Caco-2 (cell line): ENCODE data around the gene PHKB. TPM values are rescaled to one million over a fixed set of nuclear protein-coding genes. Genes with fewer than 3 reads are reported as not detected.
"Not testable (repeated sequence)": the region's sequence is repeated elsewhere in the genome, so short reads cannot be mapped to it uniquely, and the experiment has no call there.

Source experiments
- BruUV-seq: library from RNA; stranded (reverse); fragments of 400-500 nt; replicated peaks from 2 replicates; lab custom pipeline; 2021; lab: Mats Ljungman, UMichigan
- CTCF ChIA-PET: fragments of 300-600 bp; sonication (Branson Sonifier 250); formaldehyde crosslinking; loops from one replicate; lab custom pipeline; 2022; ENCODE audit warnings: antibody characterized with exemption; lab: Charles Lee
- POLR2A ChIA-PET: fragments of 300-600 bp; sonication (Branson Sonifier 250); formaldehyde crosslinking; loops from one replicate; lab custom pipeline; 2022; ENCODE audit warnings: antibody characterized with exemption; lab: Charles Lee
- DNase-seq, 2 experiments: peaks; one replicate each; pipeline versions ENCODE4 v3.0.0 to v3.0.0-alpha.2; 2020 to 2022
- H3K27me3 ChIP-seq: replicated peaks from 2 replicates; pipeline ENCODE4 v1.6.0; 2011; ENCODE audit warnings: low read length; ENCODE audit not compliant: control insufficient read depth, insufficient read depth
- H3K36me3 ChIP-seq: 2 replicates; pipeline ENCODE4 v1.5.1; 2011; ENCODE audit warnings: low read length; ENCODE audit not compliant: control insufficient read depth, insufficient read depth
- H3K4me1 ChIP-seq: fragments of 250-450 bp; sonication (Bioruptor Pico); 2 replicates; pipeline ENCODE4 v1.5.1; 2020; ENCODE audit warnings: mild to moderate bottlenecking
- H3K4me3 ChIP-seq: 2 replicates; pipeline ENCODE4 v1.5.1; 2011; ENCODE audit warnings: low read depth, mild to moderate bottlenecking, control low read depth, low read length
- H3K9me3 ChIP-seq: fragments of 250-450 bp; sonication (Bioruptor Pico); 2 replicates; pipeline ENCODE4 v1.5.1; 2020; ENCODE audit warnings: mild to moderate bottlenecking, moderate library complexity
- H3K27ac Mint-ChIP-seq: one replicate; pipeline ENCODE4 v1.8.0; 2022; ENCODE audit warnings: mixed read lengths; ENCODE audit not compliant: unreplicated experiment
- H3K27me3 Mint-ChIP-seq: one replicate; pipeline ENCODE4 v1.8.0; 2022; ENCODE audit warnings: mixed read lengths; ENCODE audit not compliant: insufficient read depth, unreplicated experiment
- H3K36me3 Mint-ChIP-seq: one replicate; pipeline ENCODE4 v1.8.0; 2022; ENCODE audit warnings: mild to moderate bottlenecking, mixed read lengths; ENCODE audit not compliant: insufficient read depth, unreplicated experiment
- H3K4me1 Mint-ChIP-seq: one replicate; pipeline ENCODE4 v1.8.0; 2022; ENCODE audit warnings: low read depth, mixed read lengths; ENCODE audit not compliant: unreplicated experiment
- H3K4me3 Mint-ChIP-seq: one replicate; pipeline ENCODE4 v1.8.0; 2022; ENCODE audit warnings: mild to moderate bottlenecking, moderate library complexity, mixed read lengths; ENCODE audit not compliant: unreplicated experiment
- H3K9me3 Mint-ChIP-seq: one replicate; pipeline ENCODE4 v1.8.0; 2022; ENCODE audit warnings: mixed read lengths; ENCODE audit not compliant: unreplicated experiment
- intact Hi-C: fragments of 100-400 bp; cut with micrococcal nuclease; formaldehyde crosslinking; loops from one replicate; pipeline ENCODE4 v1.10.0; 2022; ENCODE audit not compliant: unreplicated experiment
- total RNA-seq: library from RNA; stranded (reverse); gene quantifications from 2 replicates; pipeline ENCODE4 v1.2.3, GENCODE V29; 2022
- TF ChIP-seq, protein P1 (sequence below), 2 experiments: fragments of 200-600 bp in 1 of 2; IDR thresholded peaks; 1 replicate in 1 of 2; 2 replicates in 1 of 2; pipeline versions ENCODE4 v1.5.1 to v1.8.0; 2011 to 2022; ENCODE audit warnings: antibody characterized with exemption in 1 of 2, control low read depth in 1 of 2, inconsistent platforms in 1 of 2, low read depth in 1 of 2, low read length in 1 of 2, mild to moderate bottlenecking in 1 of 2, moderate library complexity in 1 of 2; ENCODE audit not compliant: insufficient read depth in 1 of 2, severe bottlenecking in 1 of 2, unreplicated experiment in 1 of 2

Gene PHKB
- total RNA-seq, 1 experiment from 2014 or later = 74.2 TPM

DNA sequence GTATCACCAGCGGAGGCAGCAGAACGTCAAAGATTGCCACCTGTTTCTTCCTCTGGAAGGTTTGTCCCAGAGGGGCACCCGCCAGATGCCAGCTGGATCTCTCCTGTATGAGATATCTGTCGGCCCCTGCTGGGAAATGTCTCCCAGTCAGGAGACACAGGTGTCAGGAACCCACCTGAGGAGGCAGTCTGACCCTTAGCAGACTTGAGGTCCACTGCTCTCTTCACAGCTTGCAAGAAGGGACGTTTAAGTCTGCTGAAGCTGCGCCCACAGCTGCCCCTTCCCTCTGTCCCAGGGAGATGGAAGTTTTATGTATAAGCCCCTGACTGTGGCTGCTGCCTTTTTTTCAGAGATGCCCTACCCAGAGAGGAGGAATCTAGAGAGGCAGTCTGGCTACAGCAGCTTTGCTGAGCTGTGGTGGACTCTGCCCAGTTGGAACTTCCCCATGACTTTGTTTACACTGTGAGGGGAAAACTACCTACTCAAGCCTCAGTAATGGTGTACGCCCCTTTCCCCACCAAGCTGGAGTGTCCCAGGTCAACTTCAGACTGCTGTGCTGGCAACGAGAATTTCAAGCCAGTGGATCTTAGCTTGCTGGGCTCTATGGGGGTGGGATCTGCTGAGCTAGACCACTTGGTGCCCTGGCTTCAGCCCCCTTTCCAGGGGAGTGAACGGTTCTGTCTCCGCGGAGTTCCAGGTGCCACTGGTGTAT is 92.9 kb downstream of the PHKB start:
- ChIA-PET POLR2A (no interaction called here), CTCF (no interaction called here)
- Histone ChIP-seq H3K4me1 (no peaks in the 10 kb centered on the region), H3K4me3 (no peak overlapping the region), H3K27me3 (no peaks in the 10 kb centered on the region), H3K36me3 (no peaks in the 10 kb centered on the region), H3K9me3 (no peaks in the 10 kb centered on the region)
- BruUV-seq = no TSS peak
- intact Hi-C loops = no loop called here
- Mint-ChIP-seq H3K4me1 (no peaks in the 10 kb centered on the region), H3K4me3 (no peak overlapping the region), H3K27me3 (no peaks in the 10 kb centered on the region), H3K27ac (no peak overlapping the region), H3K36me3 (peaks cover 11% of the 10 kb centered on the region), H3K9me3 (peaks cover 27% of the 10 kb centered on the region)
- TF ChIP-seq, protein P1, sequence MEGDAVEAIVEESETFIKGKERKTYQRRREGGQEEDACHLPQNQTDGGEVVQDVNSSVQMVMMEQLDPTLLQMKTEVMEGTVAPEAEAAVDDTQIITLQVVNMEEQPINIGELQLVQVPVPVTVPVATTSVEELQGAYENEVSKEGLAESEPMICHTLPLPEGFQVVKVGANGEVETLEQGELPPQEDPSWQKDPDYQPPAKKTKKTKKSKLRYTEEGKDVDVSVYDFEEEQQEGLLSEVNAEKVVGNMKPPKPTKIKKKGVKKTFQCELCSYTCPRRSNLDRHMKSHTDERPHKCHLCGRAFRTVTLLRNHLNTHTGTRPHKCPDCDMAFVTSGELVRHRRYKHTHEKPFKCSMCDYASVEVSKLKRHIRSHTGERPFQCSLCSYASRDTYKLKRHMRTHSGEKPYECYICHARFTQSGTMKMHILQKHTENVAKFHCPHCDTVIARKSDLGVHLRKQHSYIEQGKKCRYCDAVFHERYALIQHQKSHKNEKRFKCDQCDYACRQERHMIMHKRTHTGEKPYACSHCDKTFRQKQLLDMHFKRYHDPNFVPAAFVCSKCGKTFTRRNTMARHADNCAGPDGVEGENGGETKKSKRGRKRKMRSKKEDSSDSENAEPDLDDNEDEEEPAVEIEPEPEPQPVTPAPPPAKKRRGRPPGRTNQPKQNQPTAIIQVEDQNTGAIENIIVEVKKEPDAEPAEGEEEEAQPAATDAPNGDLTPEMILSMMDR (IDR thresholded peaks at IDR 0.05; ENCODE audit: insufficient read depth in 1 of 2, low read depth in 1 of 2, low read length in 1 of 2, severe bottlenecking in 1 of 2, unreplicated experiment in 1 of 2) = no peak
- no peak for DNase-seq

DNA sequence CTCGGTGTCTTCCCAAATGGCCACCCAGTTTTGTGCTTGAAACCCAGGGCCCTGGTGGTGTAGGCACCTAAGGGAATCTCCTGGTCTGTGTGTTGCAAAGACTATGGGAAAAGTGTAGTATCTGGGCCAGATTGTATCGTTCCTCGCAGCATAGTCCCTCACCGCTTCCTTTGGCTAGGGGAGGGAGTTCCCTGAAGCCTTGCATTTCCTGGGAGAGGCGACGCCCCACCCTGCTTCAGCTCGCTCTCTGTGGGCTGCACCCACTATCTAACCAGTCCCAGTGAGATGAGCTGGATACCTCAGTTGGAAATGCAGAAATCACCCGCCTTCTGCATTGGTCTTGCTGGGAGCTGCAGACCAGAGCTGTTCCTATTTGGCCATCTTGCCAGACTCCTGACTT is 93.5 kb downstream of the PHKB start:
- POLR2A ChIA-PET, H3K4me1 ChIP-seq, H3K27me3 Mint-ChIP-seq, H3K4me1 Mint-ChIP-seq, BruUV-seq, intact Hi-C loops, H3K27ac Mint-ChIP-seq, CTCF ChIA-PET, H3K4me3 Mint-ChIP-seq, H3K27me3 ChIP-seq, H3K36me3 ChIP-seq, H3K4me3 ChIP-seq, H3K9me3 ChIP-seq, DNase-seq: not testable (repeated sequence)
- Mint-ChIP-seq H3K9me3 (peaks cover 27% of the 10 kb centered on the region), H3K36me3 (peaks cover 11% of the 10 kb centered on the region)

DNA sequence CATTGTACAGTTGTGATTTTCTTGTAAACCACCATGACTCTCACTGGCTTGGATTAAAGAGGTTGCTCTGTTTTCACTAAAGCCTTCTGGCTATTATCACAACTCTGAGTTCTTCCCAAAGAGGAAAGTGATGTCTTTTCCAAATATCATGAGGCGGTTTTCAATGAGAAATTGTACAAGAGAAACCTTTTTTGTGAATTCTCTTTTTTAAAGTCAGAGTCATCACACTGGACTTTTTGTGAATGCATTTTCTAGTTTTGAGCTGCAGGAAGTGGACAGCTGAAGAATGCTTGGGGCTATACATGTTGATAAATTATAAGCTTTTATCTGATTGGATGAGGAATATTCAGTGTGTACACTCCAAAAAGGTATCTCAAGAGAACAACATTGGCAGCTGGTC is 100.2 kb downstream of the PHKB start:
- H3K27ac Mint-ChIP-seq = no peak overlapping the region
- H3K4me1 Mint-ChIP-seq = no peaks in the 10 kb centered on the region
- H3K36me3 Mint-ChIP-seq = no peaks in the 10 kb centered on the region
- CTCF ChIA-PET = no interaction called here
- no peaks in the 10 kb centered on the region for H3K36me3 ChIP-seq
- TF ChIP-seq, protein P1 (IDR thresholded peaks at IDR 0.05; ENCODE audit: insufficient read depth in 1 of 2, low read depth in 1 of 2, low read length in 1 of 2, severe bottlenecking in 1 of 2, unreplicated experiment in 1 of 2) = no peak
- no peak for DNase-seq
- no peaks in the 10 kb centered on the region for H3K27me3 Mint-ChIP-seq
- BruUV-seq = no TSS peak
- no peaks in the 10 kb centered on the region for H3K9me3 Mint-ChIP-seq
- intact Hi-C loops = no loop called here
- H3K4me3 ChIP-seq = no peak overlapping the region
- H3K9me3 ChIP-seq = no peaks in the 10 kb centered on the region
- no peaks in the 10 kb centered on the region for H3K4me1 ChIP-seq
- POLR2A ChIA-PET = no interaction called here
- no peaks in the 10 kb centered on the region for H3K27me3 ChIP-seq
- H3K4me3 Mint-ChIP-seq = no peak overlapping the region
